GM12878 (cell line): ENCODE results near the gene NHLRC4. TPM values are rescaled to one million over a fixed set of nuclear protein-coding genes. Genes with fewer than 3 reads are reported as not detected.

Experiments used
- ATAC-seq: fragments of 200-7000 bp; cut with Tn5 transposase; 3 replicates; pipeline ENCODE4 v1.9.1; 2020; ENCODE audit warnings: mild to moderate bottlenecking, moderate library complexity
- BruUV-seq: library from RNA; stranded (reverse); fragments of 400-500 nt; replicated peaks from 2 replicates; lab custom pipeline; 2021; lab: Mats Ljungman, UMichigan
- CTCF ChIA-PET: fragments of 300-600 bp; sonication (Branson Sonifier 250); formaldehyde crosslinking; extraction: SDS; loops from one replicate; lab custom pipeline; 2021; ENCODE audit warnings: inconsistent platforms; lab: Yijun Ruan, JAX
- POLR2A ChIA-PET: fragments of 350-600 bp; formaldehyde crosslinking; extraction: SDS; loops from one replicate; lab custom pipeline; 2021; ENCODE audit warnings: inconsistent platforms; lab: Charles Lee
- RAD21 ChIA-PET: fragments of 300-600 bp; sonication (Branson Sonifier 250); formaldehyde crosslinking; loops from one replicate; lab custom pipeline; 2023; ENCODE audit warnings: antibody characterized with exemption; ENCODE audit not compliant: unreplicated experiment; lab: Charles Lee
- SMC1A ChIA-PET: fragments of 300-600 bp; sonication (Branson Sonifier 250); formaldehyde crosslinking; loops from one replicate; lab custom pipeline; 2023; ENCODE audit not compliant: unreplicated experiment, uncharacterized antibody; lab: Charles Lee
- DNase-seq: peaks from one replicate; pipeline ENCODE4 v3.0.0-alpha.2; 2011; ENCODE audit warnings: low read depth, low spot score
- FAIRE-seq: peaks from 3 replicates; lab custom pipeline; 2011; peaks lifted over from hg19 to GRCh38; lab: Jason Lieb, UNC
- H2AFZ ChIP-seq: 2 replicates; pipeline ENCODE4 v1.6.0; 2011; ENCODE audit warnings: low read depth, low read length, control low read depth; ENCODE audit not compliant: control insufficient read depth
- H3K27ac ChIP-seq: 2 replicates; pipeline ENCODE4 v1.5.1; 2011; ENCODE audit warnings: control low read depth; ENCODE audit not compliant: control insufficient read depth, insufficient read depth
- H3K27me3 ChIP-seq, 2 experiments: replicated peaks in 1 of 2; 2 replicates each; pipeline versions ENCODE4 v1.6.0 to v1.6.1; 2011; ENCODE audit warnings: low read length in 1 of 2; ENCODE audit not compliant: control insufficient read depth in 2 of 2, insufficient read depth in 2 of 2
- H3K36me3 ChIP-seq, 2 experiments: 2 replicates each; pipeline ENCODE4 v1.5.1; 2011; ENCODE audit warnings: low read length in 1 of 2; ENCODE audit not compliant: control insufficient read depth in 2 of 2, insufficient read depth in 2 of 2
- H3K4me1 ChIP-seq: 2 replicates; pipeline ENCODE4 v1.6.1; 2011; ENCODE audit warnings: mild to moderate bottlenecking, low read length, moderate library complexity, mixed read lengths; ENCODE audit not compliant: control insufficient read depth, insufficient read depth
- H3K4me2 ChIP-seq: 2 replicates; pipeline ENCODE4 v1.6.0; 2011; ENCODE audit warnings: control low read depth; ENCODE audit not compliant: control insufficient read depth, insufficient read depth
- H3K4me3 ChIP-seq: fragments of 200-600 bp; sonication (generic); 2 replicates; pipeline ENCODE4 v1.5.1; 2016
- H3K79me2 ChIP-seq: 2 replicates; pipeline ENCODE4 v1.6.0; 2011; ENCODE audit warnings: low read length; ENCODE audit not compliant: control insufficient read depth, insufficient read depth
- H3K9ac ChIP-seq: 2 replicates; pipeline ENCODE4 v1.8.0; 2011; ENCODE audit warnings: low read length, control low read depth, mixed read lengths; ENCODE audit not compliant: control insufficient read depth, insufficient read depth
- H3K9me3 ChIP-seq: replicated peaks from 3 replicates; pipeline ENCODE4 v1.5.1; 2011; ENCODE audit warnings: mild to moderate bottlenecking, low read length; ENCODE audit not compliant: control insufficient read depth, insufficient read depth
- H4K20me1 ChIP-seq: 2 replicates; pipeline ENCODE4 v1.6.0; 2011; ENCODE audit not compliant: control insufficient read depth, insufficient read depth
- BCL11A ChIP-seq: IDR thresholded peaks from 2 replicates; pipeline ENCODE4 v1.6.1; 2011; ENCODE audit warnings: low read depth, low read length
- DPF2 ChIP-seq: fragments of 450-650 bp; IDR thresholded peaks from 2 replicates; pipeline ENCODE4 v1.6.1; 2017; ENCODE audit warnings: mild to moderate bottlenecking
- EED ChIP-seq: sonication (generic); IDR thresholded peaks from 2 replicates; pipeline ENCODE4 v1.6.1; 2016; ENCODE audit warnings: antibody characterized with exemption, low read depth
- EGR1 ChIP-seq, 2 experiments: IDR thresholded peaks; 1 replicate in 1 of 2; 2 replicates in 1 of 2; pipeline ENCODE4 v1.6.1; 2011 to 2012; ENCODE audit warnings: low read depth in 2 of 2, low read length in 2 of 2, borderline replicate concordance in 1 of 2, mild to moderate bottlenecking in 1 of 2, moderate library complexity in 1 of 2
- EZH2 ChIP-seq: IDR thresholded peaks from 2 replicates; pipeline ENCODE4 v1.6.1; 2012; ENCODE audit warnings: low read depth, mild to moderate bottlenecking, control low read depth, inconsistent platforms, low read length, borderline replicate concordance; ENCODE audit not compliant: control insufficient read depth
- IKZF1 ChIP-seq: fragments of 450-650 bp; conservative IDR thresholded peaks from 2 replicates; pipeline ENCODE4 v1.6.1; 2017; ENCODE audit warnings: antibody characterized with exemption, mild to moderate bottlenecking
- MEF2A ChIP-seq: IDR thresholded peaks from 2 replicates; pipeline ENCODE4 v1.6.1; 2011; ENCODE audit warnings: low read depth, mild to moderate bottlenecking, low read length, moderate library complexity; ENCODE audit not compliant: insufficient read depth
- NRF1 ChIP-seq: conservative IDR thresholded peaks from 2 replicates; pipeline ENCODE4 v1.6.1; 2011; ENCODE audit warnings: mild to moderate bottlenecking, low read depth, low read length, improper control_type of control experiment
- SPI1 ChIP-seq: IDR thresholded peaks from 2 replicates; pipeline ENCODE4 v1.6.1; 2011; ENCODE audit warnings: low read depth, mild to moderate bottlenecking, low read length, moderate library complexity, borderline replicate concordance; ENCODE audit not compliant: insufficient read depth
- SREBF2 ChIP-seq: IDR thresholded peaks from 2 replicates; pipeline ENCODE4 v1.6.1; 2012; ENCODE audit warnings: mild to moderate bottlenecking, low read length
- ZNF207 ChIP-seq: fragments of 450-650 bp; IDR thresholded peaks from 2 replicates; pipeline ENCODE4 v1.6.1; 2014; ENCODE audit warnings: antibody characterized with exemption, mild to moderate bottlenecking, borderline replicate concordance
- WGBS: methylation state at CpG from one replicate; pipeline ENCODE4 v1.1.6; 2016; ENCODE audit warnings: low lambda C conversion rate; ENCODE audit not compliant: insufficient replicate concordance, insufficient coverage; ENCODE audit errors: missing lambda C conversion rate; 5-methylcytosine and 5-hydroxymethylcytosine counted together
- in situ Hi-C: fragments of 300-500 bp; cut with MboI; formaldehyde crosslinking; loops from 9 replicates; pipeline ENCODE4 v1.14.3; 2018; ENCODE audit warnings: mixed read lengths
- intact Hi-C: fragments of 100-400 bp; cut with micrococcal nuclease; formaldehyde crosslinking; loops from one replicate; pipeline ENCODE4 v1.14.2; 2022; ENCODE audit not compliant: unreplicated experiment
- polyA plus RNA-seq, 11 experiments: library from polyadenylated mRNA; depleted of rRNA in 4 of 11; unstranded in 6 of 11; stranded (reverse) in 5 of 11; fragments of >200 nt; fragmentation: Nextera tagmentation in 4 of 11; fragmentation: Illumina TruSeq in 1 of 11; extraction: Ambion mirVana in 4 of 11; extraction: Trizol in 1 of 11; gene quantifications; 1 replicate in 1 of 11; 2 replicates in 10 of 11; pipeline versions ENCODE4 v1.2.1 to v1.2.3, GENCODE V29; 2011 to 2016; ENCODE audit warnings: inconsistent platforms in 2 of 11, missing spikeins in 2 of 11, low read depth in 1 of 11
- total RNA-seq, 4 experiments: library from RNA; depleted of rRNA in 3 of 4; stranded (reverse); fragments of >200 nt in 3 of 4; fragmentation: Illumina TruSeq in 1 of 4; extraction: Trizol in 1 of 4; gene quantifications; 2 replicates each; pipeline versions ENCODE4 v1.2.1 to v1.2.3, GENCODE V29; 2013 to 2021
- TF ChIP-seq, protein P1 (sequence below): fragments of 150-350 bp; IDR thresholded peaks from 2 replicates; pipeline ENCODE4 v1.6.1; 2016; ENCODE audit warnings: low read depth, low read length
- TF ChIP-seq, protein P2 (sequence below): fragments of 450-650 bp; IDR thresholded peaks from 2 replicates; pipeline ENCODE4 v1.6.1; 2017; ENCODE audit warnings: mild to moderate bottlenecking, low read depth, inconsistent platforms; ENCODE audit not compliant: poor library complexity, severe bottlenecking

The NHLRC4 gene
- total and polyA plus RNA-seq, 10 of the 15 experiments (the other 5 are each of a cell fraction or from before 2014, with no cell fraction given), result 0.07 to 1.1 (median 0.57) TPM; not detected in 3

GRCh38 chr16:616733-617586 is 50.2 kb downstream of the NHLRC4 start:
- no peak for ATAC-seq
- BruUV-seq, result no TSS peak
- H3K27me3 ChIP-seq, result no peaks in the 10 kb centered on the region
- no peaks in the 10 kb centered on the region for H4K20me1 ChIP-seq
- H3K36me3 ChIP-seq, result no peaks in the 10 kb centered on the region
- in situ Hi-C loops, result no loop called here
- FAIRE-seq, result no peak
- H3K9ac ChIP-seq, result no peak overlapping the region
- H2AFZ ChIP-seq, result no peak overlapping the region
- RAD21 ChIA-PET, result no interaction called here
- H3K9me3 ChIP-seq, result no peaks in the 10 kb centered on the region
- CTCF ChIA-PET, result no interaction called here
- SMC1A ChIA-PET, result no interaction called here
- TF ChIP-seq MEF2A (no peak), SPI1 (no peak), SREBF2 (no peak), BCL11A (no peak), DPF2 (no peak), EED (no peak), ZNF207 (no peak), IKZF1 (no peak), NRF1 (no peak), EZH2 (no peak), EGR1 (IDR thresholded peaks at IDR 0.05; ENCODE audit: borderline replicate concordance in 1 of 2, low read depth in 2 of 2, low read length in 2 of 2) (no peak)
- TF ChIP-seq, protein P1, sequence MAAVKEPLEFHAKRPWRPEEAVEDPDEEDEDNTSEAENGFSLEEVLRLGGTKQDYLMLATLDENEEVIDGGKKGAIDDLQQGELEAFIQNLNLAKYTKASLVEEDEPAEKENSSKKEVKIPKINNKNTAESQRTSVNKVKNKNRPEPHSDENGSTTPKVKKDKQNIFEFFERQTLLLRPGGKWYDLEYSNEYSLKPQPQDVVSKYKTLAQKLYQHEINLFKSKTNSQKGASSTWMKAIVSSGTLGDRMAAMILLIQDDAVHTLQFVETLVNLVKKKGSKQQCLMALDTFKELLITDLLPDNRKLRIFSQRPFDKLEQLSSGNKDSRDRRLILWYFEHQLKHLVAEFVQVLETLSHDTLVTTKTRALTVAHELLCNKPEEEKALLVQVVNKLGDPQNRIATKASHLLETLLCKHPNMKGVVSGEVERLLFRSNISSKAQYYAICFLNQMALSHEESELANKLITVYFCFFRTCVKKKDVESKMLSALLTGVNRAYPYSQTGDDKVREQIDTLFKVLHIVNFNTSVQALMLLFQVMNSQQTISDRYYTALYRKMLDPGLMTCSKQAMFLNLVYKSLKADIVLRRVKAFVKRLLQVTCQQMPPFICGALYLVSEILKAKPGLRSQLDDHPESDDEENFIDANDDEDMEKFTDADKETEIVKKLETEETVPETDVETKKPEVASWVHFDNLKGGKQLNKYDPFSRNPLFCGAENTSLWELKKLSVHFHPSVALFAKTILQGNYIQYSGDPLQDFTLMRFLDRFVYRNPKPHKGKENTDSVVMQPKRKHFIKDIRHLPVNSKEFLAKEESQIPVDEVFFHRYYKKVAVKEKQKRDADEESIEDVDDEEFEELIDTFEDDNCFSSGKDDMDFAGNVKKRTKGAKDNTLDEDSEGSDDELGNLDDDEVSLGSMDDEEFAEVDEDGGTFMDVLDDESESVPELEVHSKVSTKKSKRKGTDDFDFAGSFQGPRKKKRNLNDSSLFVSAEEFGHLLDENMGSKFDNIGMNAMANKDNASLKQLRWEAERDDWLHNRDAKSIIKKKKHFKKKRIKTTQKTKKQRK, result no peak
- TF ChIP-seq, protein P2, sequence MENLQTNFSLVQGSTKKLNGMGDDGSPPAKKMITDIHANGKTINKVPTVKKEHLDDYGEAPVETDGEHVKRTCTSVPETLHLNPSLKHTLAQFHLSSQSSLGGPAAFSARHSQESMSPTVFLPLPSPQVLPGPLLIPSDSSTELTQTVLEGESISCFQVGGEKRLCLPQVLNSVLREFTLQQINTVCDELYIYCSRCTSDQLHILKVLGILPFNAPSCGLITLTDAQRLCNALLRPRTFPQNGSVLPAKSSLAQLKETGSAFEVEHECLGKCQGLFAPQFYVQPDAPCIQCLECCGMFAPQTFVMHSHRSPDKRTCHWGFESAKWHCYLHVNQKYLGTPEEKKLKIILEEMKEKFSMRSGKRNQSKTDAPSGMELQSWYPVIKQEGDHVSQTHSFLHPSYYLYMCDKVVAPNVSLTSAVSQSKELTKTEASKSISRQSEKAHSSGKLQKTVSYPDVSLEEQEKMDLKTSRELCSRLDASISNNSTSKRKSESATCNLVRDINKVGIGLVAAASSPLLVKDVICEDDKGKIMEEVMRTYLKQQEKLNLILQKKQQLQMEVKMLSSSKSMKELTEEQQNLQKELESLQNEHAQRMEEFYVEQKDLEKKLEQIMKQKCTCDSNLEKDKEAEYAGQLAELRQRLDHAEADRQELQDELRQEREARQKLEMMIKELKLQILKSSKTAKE, result no peak
- H3K4me1 ChIP-seq, result no peaks in the 10 kb centered on the region
- WGBS, result 93% methylated on average over 39 of the region's 39 CpGs
- intact Hi-C loops, result no loop called here
- H3K79me2 ChIP-seq, result no peaks in the 10 kb centered on the region
- no peak overlapping the region for H3K4me3 ChIP-seq
- no peak for DNase-seq
- H3K27ac ChIP-seq, result no peak overlapping the region
- POLR2A ChIA-PET, result no interaction called here
- no peak overlapping the region for H3K4me2 ChIP-seq
